Measurements from ENCODE around the gene SUCLG1. TPM values are rescaled to one million over a fixed set of nuclear protein-coding genes. Genes with fewer than 3 reads are reported as not detected.

SUCLG1 gene
- total RNA-seq, 2 experiments from 2014 or later: 66.1 to 69.0 TPM

DNA sequence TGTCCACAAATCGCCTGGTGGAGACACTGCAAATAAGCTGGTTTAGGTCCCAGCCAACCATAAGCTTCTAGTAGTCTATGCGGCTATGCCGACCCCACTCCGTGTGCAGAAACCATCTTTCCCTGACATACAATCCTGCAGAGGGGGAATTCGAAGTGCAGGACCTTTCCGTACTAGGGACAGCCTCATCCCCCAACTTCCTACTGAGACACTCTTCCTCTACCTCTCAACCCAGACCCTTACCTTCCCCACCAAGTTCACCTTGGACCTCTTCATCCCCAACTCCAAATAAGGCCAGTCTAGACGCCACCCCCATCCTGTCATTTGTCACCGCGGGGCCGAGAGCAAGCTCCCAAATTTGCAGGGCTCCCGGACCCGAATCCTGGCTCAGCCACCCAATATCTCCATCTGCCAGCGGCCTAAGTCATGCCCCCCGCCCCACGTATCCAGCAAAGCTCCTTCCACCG, 496 bp downstream of the SUCLG1 start:
- POLR2A ChIA-PET: interaction anchor here (0.8 to 1.9 kb wide), 17 partner anchors 8 to 595 kb away, joined by 3 to 14 read pairs (median 4); partner anchors contain the start of genes DNAH6, TMSB10 and TRABD2A
- no peaks in the 10 kb centered on the region for H3K27me3 Mint-ChIP-seq
- no peaks in the 10 kb centered on the region for H3K9me3 Mint-ChIP-seq
- H3K4me1 Mint-ChIP-seq: peaks cover 40% of the 10 kb centered on the region
- CTCF ChIA-PET: interaction anchor here (0.8 to 1.7 kb wide), 2 partner anchors 60 to 467 kb away, joined by 3 to 8 read pairs; no protein-coding TSS in a partner anchor
- peak; percentile 41 for DNase-seq
- H3K36me3 Mint-ChIP-seq (ENCODE audit: low read depth): peaks cover 2% of the 10 kb centered on the region
- peak overlapping the region; percentile 87 for H3K4me3 Mint-ChIP-seq
- peak overlapping the region; percentile 77 for H3K27ac Mint-ChIP-seq

GRCh38 chr2:84457686-84458085, 1.4 kb downstream of the SUCLG1 start:
- peak overlapping the region; percentile 87 for H3K4me3 Mint-ChIP-seq
- ChIA-PET CTCF (no interaction called here), POLR2A (interaction anchor here (0.7 to 1.5 kb wide), 2 partner anchors 10 to 469 kb away, joined by 3 to 5 read pairs; no protein-coding TSS in a partner anchor)
- no peak for DNase-seq
- no peaks in the 10 kb centered on the region for H3K27me3 Mint-ChIP-seq
- no peaks in the 10 kb centered on the region for H3K9me3 Mint-ChIP-seq
- peaks cover 2% of the 10 kb centered on the region for H3K36me3 Mint-ChIP-seq (ENCODE audit: low read depth)
- H3K27ac Mint-ChIP-seq: no peak overlapping the region
- H3K4me1 Mint-ChIP-seq: peaks cover 40% of the 10 kb centered on the region

DNA sequence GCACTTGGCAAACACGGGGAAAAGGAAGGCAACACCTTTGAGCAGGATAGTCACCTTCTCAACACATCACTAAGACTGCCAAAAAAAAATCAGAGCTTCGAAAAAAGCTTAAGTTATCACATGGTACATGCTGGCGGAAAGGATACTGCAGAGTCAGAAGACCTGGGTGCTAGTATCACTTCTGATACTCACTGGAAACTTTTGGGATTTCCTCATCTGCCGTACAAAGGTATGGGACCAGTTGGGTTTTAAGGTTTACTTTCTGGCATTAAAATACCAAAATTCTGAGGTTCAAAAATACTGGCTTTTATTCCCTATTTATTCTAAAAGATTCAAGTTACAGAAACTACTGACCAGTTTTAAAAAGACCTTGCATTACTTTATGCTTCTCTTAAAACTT, 2.9 kb downstream of the SUCLG1 start:
- DNase-seq: no peak
- ChIA-PET CTCF (no interaction called here), POLR2A (no interaction called here)
- peaks cover 42% of the 10 kb centered on the region for H3K4me1 Mint-ChIP-seq
- no peaks in the 10 kb centered on the region for H3K27me3 Mint-ChIP-seq
- no peak overlapping the region for H3K27ac Mint-ChIP-seq
- H3K36me3 Mint-ChIP-seq (ENCODE audit: low read depth): peaks cover 2% of the 10 kb centered on the region
- no peak overlapping the region for H3K4me3 Mint-ChIP-seq
- H3K9me3 Mint-ChIP-seq: no peaks in the 10 kb centered on the region

- H3K36me3 Mint-ChIP-seq (ENCODE audit: low read depth): peaks cover 2% of the 10 kb centered on the region
- ChIA-PET CTCF (no interaction called here), POLR2A (no interaction called here)
These were observed 4.5 kb downstream of the SUCLG1 start for GRCh38 chr2:84454581-84454980.

DNA sequence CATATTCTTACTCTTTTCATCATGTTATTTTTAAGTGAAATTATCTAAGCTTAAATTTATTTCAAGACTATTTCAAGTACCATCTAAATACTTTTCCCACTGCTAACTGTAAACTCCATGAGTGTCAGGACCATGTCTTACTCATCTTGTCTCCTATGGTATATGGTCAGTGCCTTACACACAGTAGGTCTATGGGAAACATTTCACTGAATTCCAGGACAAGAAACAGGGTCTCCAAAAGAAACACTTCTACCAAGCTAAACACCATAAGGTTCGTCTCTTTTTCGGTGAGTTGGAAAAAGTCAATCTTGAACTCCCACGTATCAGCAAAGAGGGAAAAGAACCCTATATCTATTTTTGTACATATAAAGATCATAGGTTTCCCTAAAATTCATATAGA, 6.5 kb downstream of the SUCLG1 start:
- Mint-ChIP-seq H3K4me1 (peaks cover 39% of the 10 kb centered on the region), H3K4me3 (no peak overlapping the region), H3K9me3 (no peaks in the 10 kb centered on the region), H3K27me3 (no peaks in the 10 kb centered on the region), H3K36me3 (ENCODE audit: low read depth) (peaks cover 4% of the 10 kb centered on the region), H3K27ac (no peak overlapping the region)
- no peak for DNase-seq
- POLR2A ChIA-PET: interaction anchor here (1.1 kb wide), 1 partner anchor 453 kb away, joined by 3 read pairs; the partner anchor contains the start of gene TMSB10
- CTCF ChIA-PET: no interaction called here

More at GRCh38 chr2:84454581-84454980, 4.5 kb downstream of the SUCLG1 start:
- Mint-ChIP-seq H3K27me3 (no peaks in the 10 kb centered on the region), H3K9me3 (no peaks in the 10 kb centered on the region), H3K4me1 (peaks cover 45% of the 10 kb centered on the region), H3K4me3 (no peak overlapping the region), H3K27ac (no peak overlapping the region)
- no peak for DNase-seq

DNA sequence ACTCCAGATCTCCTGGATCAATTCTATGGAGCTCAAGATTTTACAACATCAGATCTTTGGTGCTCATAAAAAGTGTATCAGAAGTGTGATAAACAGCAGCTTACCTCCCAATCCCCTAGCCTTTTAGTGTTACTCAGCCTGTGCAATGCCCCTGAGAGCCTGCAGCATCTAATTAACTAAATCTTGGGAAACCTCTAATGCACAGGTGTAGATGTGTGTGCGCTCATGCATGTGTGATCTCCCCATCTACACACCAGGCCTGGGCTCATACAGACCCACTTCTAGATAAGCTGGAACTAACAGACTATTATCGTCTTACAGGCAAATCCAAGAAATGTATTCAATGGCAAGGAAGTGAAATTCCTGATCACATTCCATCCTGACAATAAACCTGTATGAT, 7.5 kb downstream of the SUCLG1 start:
- peaks cover 9% of the 10 kb centered on the region for H3K36me3 Mint-ChIP-seq (ENCODE audit: low read depth)
- CTCF ChIA-PET: no interaction called here

DNA sequence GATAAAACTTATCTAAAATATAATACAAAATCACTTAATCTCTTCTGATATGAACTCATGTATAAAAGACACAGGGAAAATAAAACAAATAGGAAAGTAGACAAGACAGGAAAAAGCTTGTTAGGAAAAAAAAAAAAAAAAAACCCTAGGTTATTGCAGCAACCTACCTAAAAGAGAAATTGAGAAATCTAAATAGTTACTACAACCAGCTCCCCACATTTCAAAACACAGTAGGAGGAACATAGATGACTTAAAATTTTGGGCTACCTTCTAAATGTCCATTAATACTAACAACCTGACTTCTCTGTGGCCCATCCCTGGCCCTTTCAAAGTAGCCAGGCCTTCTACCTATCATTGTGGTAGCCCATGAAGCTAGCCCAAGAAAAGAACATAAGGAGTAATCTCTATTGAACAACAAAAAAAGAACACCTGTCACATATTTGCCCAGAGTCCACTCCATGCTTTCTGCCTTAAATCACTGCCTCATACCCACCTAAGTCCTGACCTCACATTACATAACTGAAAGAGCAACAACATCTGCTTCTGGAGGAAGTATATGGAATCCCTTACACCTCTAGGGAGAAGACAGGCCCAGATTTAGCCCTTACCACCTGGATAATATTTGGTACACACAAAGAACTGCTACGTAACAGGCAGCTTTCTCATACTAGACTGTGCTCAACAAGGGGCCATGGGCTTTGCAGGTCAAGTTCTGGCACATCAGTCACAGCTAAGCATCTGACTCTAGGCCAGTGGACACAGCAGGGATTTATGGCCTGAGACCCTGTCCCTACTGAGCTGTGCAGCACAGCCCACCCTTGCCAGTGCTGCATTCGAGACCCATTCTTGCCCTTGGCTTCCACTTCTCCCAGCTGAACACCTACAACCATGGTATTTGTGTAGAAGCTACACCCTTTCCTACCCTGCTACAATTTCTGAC, 8.5 kb downstream of the SUCLG1 start:
- Mint-ChIP-seq H3K27ac (no peak overlapping the region), H3K9me3 (no peaks in the 10 kb centered on the region), H3K4me1 (peaks cover 32% of the 10 kb centered on the region), H3K27me3 (no peaks in the 10 kb centered on the region), H3K4me3 (no peak overlapping the region), H3K36me3 (ENCODE audit: low read depth) (peaks cover 19% of the 10 kb centered on the region)
- POLR2A ChIA-PET: interaction anchor here (2.0 kb wide), 1 partner anchor 8 kb away, joined by 7 read pairs; the partner anchor contains the start of gene SUCLG1
- CTCF ChIA-PET: no interaction called here
- no peak for DNase-seq

More for the DNA sequence above, 7.5 kb downstream of the SUCLG1 start:
- Mint-ChIP-seq H3K4me1 (peaks cover 34% of the 10 kb centered on the region), H3K27me3 (no peaks in the 10 kb centered on the region), H3K4me3 (no peak overlapping the region), H3K9me3 (no peaks in the 10 kb centered on the region), H3K27ac (no peak overlapping the region)
- no peak for DNase-seq
- POLR2A ChIA-PET: interaction anchor here (2.0 kb wide), 1 partner anchor 7 kb away, joined by 7 read pairs; the partner anchor contains the start of gene SUCLG1

- Mint-ChIP-seq H3K4me1 (peaks cover 31% of the 10 kb centered on the region), H3K27ac (no peak overlapping the region), H3K9me3 (no peaks in the 10 kb centered on the region), H3K4me3 (no peak overlapping the region), H3K36me3 (ENCODE audit: low read depth) (peaks cover 27% of the 10 kb centered on the region), H3K27me3 (no peaks in the 10 kb centered on the region)
- POLR2A ChIA-PET: interaction anchor here (2.0 kb wide), 1 partner anchor 9 kb away, joined by 7 read pairs; the partner anchor contains the start of gene SUCLG1
- DNase-seq: no peak
- CTCF ChIA-PET: no interaction called here
These were observed 9.4 kb downstream of the SUCLG1 start for GRCh38 chr2:84449711-84450110.

DNA sequence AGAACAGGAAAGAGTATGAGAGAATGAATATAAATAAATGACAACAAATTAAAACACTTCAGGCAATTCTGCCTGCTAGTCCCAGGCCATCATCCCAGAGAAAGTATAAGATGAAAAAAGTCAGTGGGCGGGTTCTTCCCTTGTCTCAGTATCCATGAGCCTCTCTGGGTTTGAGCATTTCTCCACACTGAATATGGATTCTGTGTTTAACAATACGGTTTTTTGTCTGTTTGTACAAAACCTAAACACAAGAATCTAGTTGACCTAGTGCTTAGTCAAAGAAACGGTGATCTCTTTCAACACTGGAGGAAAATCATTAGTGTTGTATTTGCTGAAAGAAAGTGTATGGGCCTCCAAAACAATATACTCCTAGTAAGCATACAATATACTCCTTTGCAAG, 10.0 kb downstream of the SUCLG1 start:
- H3K4me1 Mint-ChIP-seq: peaks cover 29% of the 10 kb centered on the region
- H3K27ac Mint-ChIP-seq: no peak overlapping the region
- ChIA-PET CTCF (interaction anchor here (0.7 kb wide), 1 partner anchor 400 kb away, joined by 4 read pairs; no protein-coding TSS in a partner anchor), POLR2A (no interaction called here)
- peaks cover 29% of the 10 kb centered on the region for H3K36me3 Mint-ChIP-seq (ENCODE audit: low read depth)
- H3K27me3 Mint-ChIP-seq: no peaks in the 10 kb centered on the region
- H3K9me3 Mint-ChIP-seq: no peaks in the 10 kb centered on the region
- no peak for DNase-seq
- no peak overlapping the region for H3K4me3 Mint-ChIP-seq

DNA sequence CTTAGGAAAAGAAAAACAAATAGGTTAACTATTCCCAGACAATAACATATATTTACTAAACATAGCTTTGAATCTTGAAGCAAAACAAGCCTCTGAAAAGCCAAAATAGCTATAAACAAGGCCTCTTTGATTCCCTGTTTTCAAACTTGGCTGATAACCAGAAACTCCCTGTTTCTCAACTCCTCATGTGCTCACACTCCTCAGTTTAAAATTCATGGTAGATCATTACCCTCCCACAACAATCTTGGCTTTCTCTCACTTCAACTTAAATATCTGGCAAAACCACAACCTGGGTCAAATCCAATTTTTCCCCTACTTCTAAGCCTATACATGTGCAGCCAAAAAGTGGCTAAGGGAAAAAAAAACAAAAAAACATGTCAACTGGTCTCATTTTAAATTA, 15.6 kb downstream of the SUCLG1 start:
- CTCF ChIA-PET: no interaction called here
- Mint-ChIP-seq H3K4me3 (no peak overlapping the region), H3K9me3 (no peaks in the 10 kb centered on the region), H3K4me1 (peaks cover 32% of the 10 kb centered on the region), H3K27ac (peak overlapping the region; percentile 58), H3K27me3 (no peaks in the 10 kb centered on the region), H3K36me3 (ENCODE audit: low read depth) (peaks cover 69% of the 10 kb centered on the region)
- DNase-seq: no peak
- POLR2A ChIA-PET: interaction anchor here (1.0 kb wide), 1 partner anchor 16 kb away, joined by 3 read pairs; the partner anchor contains the start of gene SUCLG1

DNA sequence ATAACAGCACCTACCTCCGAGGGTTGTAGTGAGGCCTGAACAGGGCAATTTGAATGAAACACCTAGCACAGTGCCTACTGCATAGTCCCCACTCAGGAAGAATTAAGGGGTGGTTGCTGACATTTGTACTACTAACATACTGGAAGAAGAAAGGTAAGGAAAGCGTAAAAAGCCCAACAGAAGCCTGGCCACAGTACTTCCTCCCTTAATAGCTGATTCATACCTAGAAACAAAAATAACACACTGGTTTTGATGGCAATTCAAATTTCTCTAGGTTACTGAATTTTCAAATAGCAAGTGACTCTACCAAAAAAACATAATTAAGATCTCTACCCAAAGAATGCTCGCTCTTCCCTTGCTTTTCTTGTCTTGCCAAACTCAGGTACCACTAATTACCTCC, 16.2 kb downstream of the SUCLG1 start:
- ChIA-PET POLR2A (interaction anchor here (1.0 kb wide), 1 partner anchor 16 kb away, joined by 3 read pairs; the partner anchor contains the start of gene SUCLG1), CTCF (no interaction called here)
- Mint-ChIP-seq H3K27me3 (no peaks in the 10 kb centered on the region), H3K36me3 (ENCODE audit: low read depth) (peaks cover 73% of the 10 kb centered on the region), H3K4me1 (peaks cover 30% of the 10 kb centered on the region), H3K27ac (peak overlapping the region; percentile 29), H3K9me3 (no peaks in the 10 kb centered on the region), H3K4me3 (no peak overlapping the region)
- no peak for DNase-seq

- DNase-seq: no peak
- POLR2A ChIA-PET: interaction anchor here (1.1 kb wide), 1 partner anchor 17 kb away, joined by 3 read pairs; no protein-coding TSS in a partner anchor
- Mint-ChIP-seq H3K4me1 (peaks cover 27% of the 10 kb centered on the region), H3K27me3 (no peaks in the 10 kb centered on the region), H3K4me3 (no peak overlapping the region), H3K27ac (no peak overlapping the region), H3K9me3 (no peaks in the 10 kb centered on the region), H3K36me3 (ENCODE audit: low read depth) (peaks cover 73% of the 10 kb centered on the region)
- CTCF ChIA-PET: no interaction called here
These were observed 17.6 kb downstream of the SUCLG1 start for GRCh38 chr2:84441505-84441904.

- CTCF ChIA-PET: no interaction called here
- DNase-seq: no peak
- Mint-ChIP-seq H3K36me3 (ENCODE audit: low read depth) (peaks cover 68% of the 10 kb centered on the region), H3K4me1 (peaks cover 26% of the 10 kb centered on the region), H3K4me3 (no peak overlapping the region), H3K27me3 (no peaks in the 10 kb centered on the region), H3K27ac (no peak overlapping the region), H3K9me3 (no peaks in the 10 kb centered on the region)
- POLR2A ChIA-PET: interaction anchor here (1.1 kb wide), 1 partner anchor 18 kb away, joined by 3 read pairs; no protein-coding TSS in a partner anchor
These were observed 18.0 kb downstream of the SUCLG1 start for GRCh38 chr2:84441036-84441435.
